GM18909 (cell line): ENCODE results near the gene DTNBP1.

Source experiments
- ATAC-seq: cut with Tn5 transposase; IDR thresholded peaks from one replicate; pipeline ENCODE4 v1.9.1; 2021; ENCODE audit warnings: mild to moderate bottlenecking; ENCODE audit not compliant: unreplicated experiment, poor library complexity

The DTNBP1 gene

GRCh38 chr6:15538766-15539495 is 123.9 kb downstream of the DTNBP1 start:
- no peak for ATAC-seq

GRCh38 chr6:15538106-15538505 is 124.7 kb downstream of the DTNBP1 start:
- no peak for ATAC-seq

GRCh38 chr6:15536198-15536955 is 126.5 kb downstream of the DTNBP1 start:
- ATAC-seq, result no peak

GRCh38 chr6:15535495-15536197 is 127.2 kb downstream of the DTNBP1 start:
- no peak for ATAC-seq

GRCh38 chr6:15534974-15535373 is 127.9 kb downstream of the DTNBP1 start:
- no peak for ATAC-seq

GRCh38 chr6:15533379-15534026 is 129.3 kb downstream of the DTNBP1 start:
- no peak for ATAC-seq

- ATAC-seq, result no peak
These were observed 130.9 kb downstream of the DTNBP1 start for GRCh38 chr6:15531973-15532372.

GRCh38 chr6:15530411-15530810 is 132.4 kb downstream of the DTNBP1 start:
- ATAC-seq, result no peak

GRCh38 chr6:15528870-15529269 is 134.0 kb downstream of the DTNBP1 start:
- ATAC-seq, result no peak

GRCh38 chr6:15527838-15528617 is 134.8 kb downstream of the DTNBP1 start:
- ATAC-seq, result no peak

- ATAC-seq, result no peak
These were observed 136.6 kb downstream of the DTNBP1 start for GRCh38 chr6:15526212-15526701.

- no peak for ATAC-seq
These were observed 137.9 kb downstream of the DTNBP1 start for GRCh38 chr6:15524861-15525401.

- ATAC-seq, result no peak
These were observed 138.9 kb downstream of the DTNBP1 start for GRCh38 chr6:15523679-15524630.

GRCh38 chr6:15522856-15523529 is 139.8 kb downstream of the DTNBP1 start:
- no peak for ATAC-seq

GRCh38 chr6:15522427-15522826 is 140.4 kb downstream of the DTNBP1 start:
- ATAC-seq, result no peak

- ATAC-seq, result no peak
These were observed 140.8 kb downstream of the DTNBP1 start for GRCh38 chr6:15522026-15522425.

- ATAC-seq, result no peak
These were observed 141.2 kb downstream of the DTNBP1 start for GRCh38 chr6:15521582-15521981.
